Measurements from ENCODE around the gene NEGR1. TPM values are rescaled to one million over a fixed set of nuclear protein-coding genes. Genes with fewer than 3 reads are reported as not detected.

Gene NEGR1
- total RNA-seq, 1 experiment from 2014 or later = 0.44 TPM

GRCh38 chr1:72218141-72218739 is 64.1 kb downstream of the NEGR1 start:
- Histone ChIP-seq H3K27me3 (ENCODE audit: insufficient read depth, low read depth) (no peaks in the 10 kb centered on the region), H3F3A (ENCODE audit: insufficient read depth, low read depth) (no peaks in the 10 kb centered on the region), H3K9me2 (ENCODE audit: insufficient read depth) (no peaks in the 10 kb centered on the region), H3K4me1 (replicated peaks; ENCODE audit: insufficient read depth) (no peaks in the 10 kb centered on the region), H4K20me1 (ENCODE audit: insufficient read depth) (no peaks in the 10 kb centered on the region), H3K36me3 (ENCODE audit: low read depth) (no peaks in the 10 kb centered on the region), H3K27ac (no peak overlapping the region), H3K79me2 (ENCODE audit: low read depth) (no peaks in the 10 kb centered on the region), H2AFZ (no peak overlapping the region), H3K4me2 (no peak overlapping the region), H3K9me3 (ENCODE audit: insufficient read depth, low read depth) (no peaks in the 10 kb centered on the region), H3K4me3 (no peak overlapping the region)
- no TSS peak for BruUV-seq (replicated peaks)
- no peak for DNase-seq
- TF ChIP-seq CTCF (conservative IDR thresholded peaks at IDR 0.05) (no peak), EZH2 (IDR thresholded peaks at IDR 0.05; ENCODE audit: low read depth) (no peak)
- CTCF ChIA-PET = no interaction called here
- POLR2A ChIA-PET (ENCODE audit: unreplicated experiment) = interaction anchor here (0.5 to 0.7 kb wide), 2 partner anchors 399 to 1091 kb away, joined by 7 to 28 read pairs; no protein-coding TSS in a partner anchor
- intact Hi-C loops (cut with micrococcal nuclease; ENCODE audit: unreplicated experiment) = no loop called here

- H3K9me3 ChIP-seq (ENCODE audit: insufficient read depth, low read depth) = no peaks in the 10 kb centered on the region
- no peaks in the 10 kb centered on the region for H3K27me3 ChIP-seq (ENCODE audit: insufficient read depth, low read depth)
- ChIA-PET CTCF (no interaction called here), POLR2A (ENCODE audit: unreplicated experiment) (no interaction called here)
- H3K4me3 ChIP-seq = no peak overlapping the region
- H3K79me2 ChIP-seq (ENCODE audit: low read depth) = no peaks in the 10 kb centered on the region
- intact Hi-C loops (cut with micrococcal nuclease; ENCODE audit: unreplicated experiment) = no loop called here
- H3K36me3 ChIP-seq (ENCODE audit: low read depth) = no peaks in the 10 kb centered on the region
- no peaks in the 10 kb centered on the region for H3F3A ChIP-seq (ENCODE audit: insufficient read depth, low read depth)
- TF ChIP-seq CTCF (conservative IDR thresholded peaks at IDR 0.05) = no peak
- TF ChIP-seq EZH2 (IDR thresholded peaks at IDR 0.05; ENCODE audit: low read depth) = no peak
- H3K9me2 ChIP-seq (ENCODE audit: insufficient read depth) = no peaks in the 10 kb centered on the region
- H3K27ac ChIP-seq = no peak overlapping the region
- no peak overlapping the region for H2AFZ ChIP-seq
- H3K4me2 ChIP-seq = no peak overlapping the region
- no peaks in the 10 kb centered on the region for H3K4me1 ChIP-seq (replicated peaks; ENCODE audit: insufficient read depth)
- H4K20me1 ChIP-seq (ENCODE audit: insufficient read depth) = no peaks in the 10 kb centered on the region
- DNase-seq = no peak
- BruUV-seq (replicated peaks) = no TSS peak
Measured at GRCh38 chr1:72207059-72207458, 75.3 kb downstream of the NEGR1 start.

- no peaks in the 10 kb centered on the region; the same call in none of the 2 replicates for H3K9me3 ChIP-seq (ENCODE audit: insufficient read depth, low read depth)
- H3F3A ChIP-seq (ENCODE audit: insufficient read depth, low read depth) = no peaks in the 10 kb centered on the region
- H3K79me2 ChIP-seq (ENCODE audit: low read depth) = no peaks in the 10 kb centered on the region
- no peaks in the 10 kb centered on the region for H4K20me1 ChIP-seq (ENCODE audit: insufficient read depth)
- H3K4me1 ChIP-seq (replicated peaks; ENCODE audit: insufficient read depth) = no peaks in the 10 kb centered on the region
- intact Hi-C loops (cut with micrococcal nuclease; ENCODE audit: unreplicated experiment) = no loop called here
- ChIA-PET POLR2A (ENCODE audit: unreplicated experiment) (no interaction called here), CTCF (no interaction called here)
- H3K4me2 ChIP-seq = no peak overlapping the region
- no peak overlapping the region for H3K4me3 ChIP-seq
- no peak overlapping the region for H2AFZ ChIP-seq
- TF ChIP-seq EZH2 (IDR thresholded peaks at IDR 0.05; ENCODE audit: low read depth) (no peak), CTCF (conservative IDR thresholded peaks at IDR 0.05) (no peak)
- no peaks in the 10 kb centered on the region for H3K36me3 ChIP-seq (ENCODE audit: low read depth)
- no TSS peak for BruUV-seq (replicated peaks)
- no peaks in the 10 kb centered on the region for H3K27me3 ChIP-seq (ENCODE audit: insufficient read depth, low read depth)
- no peak overlapping the region for H3K27ac ChIP-seq
- no peaks in the 10 kb centered on the region; the same call in 1 of the 2 replicates for H3K9me2 ChIP-seq (ENCODE audit: insufficient read depth)
- no peak for DNase-seq
Measured at GRCh38 chr1:72202761-72203160, 79.6 kb downstream of the NEGR1 start.

All from PC-9 (cell line).